DOHH2 (cell line): ENCODE measurements around the gene B3GALNT1.

Experiments used
- H3F3A ChIP-seq: fragments of 200-600 bp; sonication (generic), shearing (Covaris generic); 2 replicates; pipeline ENCODE4 v1.6.0; 2016; ENCODE audit warnings: antibody characterized with exemption, mild to moderate bottlenecking; ENCODE audit not compliant: control insufficient read depth, insufficient read depth
- H3K27ac ChIP-seq: fragments of 200-600 bp; sonication (generic); 2 replicates; pipeline ENCODE4 v1.5.1; 2014; ENCODE audit warnings: low read depth, mild to moderate bottlenecking, low read length, moderate library complexity
- H3K27me3 ChIP-seq: fragments of 200-600 bp; sonication (generic); 2 replicates; pipeline ENCODE4 v1.6.1; 2014; ENCODE audit warnings: mild to moderate bottlenecking, low read length, mixed read lengths; ENCODE audit not compliant: control insufficient read depth
- H3K36me3 ChIP-seq: fragments of 200-600 bp; sonication (generic); 2 replicates; pipeline ENCODE4 v1.6.1; 2014; ENCODE audit warnings: mild to moderate bottlenecking, low read length, moderate library complexity, mixed read lengths; ENCODE audit not compliant: control insufficient read depth
- H3K4me1 ChIP-seq: fragments of 200-600 bp; sonication (generic); 2 replicates; pipeline ENCODE4 v1.6.1; 2014; ENCODE audit warnings: mild to moderate bottlenecking, low read length, mixed read lengths; ENCODE audit not compliant: control insufficient read depth
- H3K4me2 ChIP-seq: fragments of 200-600 bp; sonication (generic); 2 replicates; pipeline ENCODE4 v1.6.0; 2014; ENCODE audit warnings: mild to moderate bottlenecking, low read length, moderate library complexity
- H3K4me3 ChIP-seq: fragments of 200-600 bp; sonication (generic); 2 replicates; pipeline ENCODE4 v1.5.1; 2014; ENCODE audit warnings: mild to moderate bottlenecking, low read length, mixed read lengths
- H3K79me2 ChIP-seq: fragments of 200-600 bp; sonication (generic); 2 replicates; pipeline ENCODE4 v1.6.1; 2014; ENCODE audit warnings: mild to moderate bottlenecking, low read length, mixed read lengths; ENCODE audit not compliant: control insufficient read depth
- H3K9me2 ChIP-seq: fragments of 200-600 bp; sonication (generic); replicated peaks from 2 replicates; pipeline ENCODE4 v1.6.1; 2014; ENCODE audit warnings: mild to moderate bottlenecking, low read length, mixed read lengths; ENCODE audit not compliant: control insufficient read depth
- H3K9me3 ChIP-seq: fragments of 200-600 bp; sonication (generic); 2 replicates; pipeline ENCODE4 v1.6.1; 2014; ENCODE audit warnings: antibody characterized with exemption, low read length, mixed read lengths; ENCODE audit not compliant: control insufficient read depth, insufficient read depth
- H4K20me1 ChIP-seq: fragments of 200-600 bp; sonication (generic); 2 replicates; pipeline ENCODE4 v1.6.0; 2014; ENCODE audit warnings: low read depth, mild to moderate bottlenecking, antibody characterized with exemption, low read length, moderate library complexity; ENCODE audit not compliant: control insufficient read depth, insufficient read depth
- CTCF ChIP-seq: fragments of 200-600 bp; sonication (generic); IDR thresholded peaks from one replicate; pipeline ENCODE4 v1.5.1; 2014; ENCODE audit warnings: antibody characterized with exemption, mild to moderate bottlenecking, low read depth, low read length; ENCODE audit not compliant: poor library complexity, severe bottlenecking
- EZH2phosphoT487 ChIP-seq: fragments of 200-600 bp; sonication (generic); IDR thresholded peaks from 2 replicates; pipeline ENCODE4 v1.6.1; 2017; ENCODE audit warnings: borderline replicate concordance, mild to moderate bottlenecking, antibody characterized with exemption, low read length, moderate library complexity, mixed read lengths

Gene B3GALNT1

GRCh38 chr3:161139686-161140085 is 34.5 kb upstream of the B3GALNT1 start:
- H3K4me2 ChIP-seq, result no peak overlapping the region
- no peaks in the 10 kb centered on the region for H3K9me2 ChIP-seq
- no peaks in the 10 kb centered on the region for H3F3A ChIP-seq
- no peaks in the 10 kb centered on the region for H3K36me3 ChIP-seq
- no peaks in the 10 kb centered on the region for H3K79me2 ChIP-seq
- H3K4me1 ChIP-seq, result no peaks in the 10 kb centered on the region
- H3K4me3 ChIP-seq, result no peak overlapping the region
- H4K20me1 ChIP-seq, result no peaks in the 10 kb centered on the region
- H3K9me3 ChIP-seq, result no peaks in the 10 kb centered on the region
- no peak for TF ChIP-seq EZH2phosphoT487
- TF ChIP-seq CTCF, result no peak
- no peak overlapping the region for H3K27ac ChIP-seq
- no peaks in the 10 kb centered on the region for H3K27me3 ChIP-seq

- no peaks in the 10 kb centered on the region for H3K4me1 ChIP-seq
- H3K36me3 ChIP-seq, result no peaks in the 10 kb centered on the region
- no peak overlapping the region for H3K27ac ChIP-seq
- no peaks in the 10 kb centered on the region for H3K9me2 ChIP-seq
- H3K79me2 ChIP-seq, result no peaks in the 10 kb centered on the region
- no peaks in the 10 kb centered on the region for H3K9me3 ChIP-seq
- no peak overlapping the region for H3K4me3 ChIP-seq
- TF ChIP-seq CTCF (no peak), EZH2phosphoT487 (no peak)
- H4K20me1 ChIP-seq, result no peaks in the 10 kb centered on the region
- H3K27me3 ChIP-seq, result no peaks in the 10 kb centered on the region
- H3F3A ChIP-seq, result no peaks in the 10 kb centered on the region
- H3K4me2 ChIP-seq, result no peak overlapping the region
Observed at GRCh38 chr3:161137260-161137659, 32.1 kb upstream of the B3GALNT1 start.

- H3K27ac ChIP-seq, result no peak overlapping the region
- no peak overlapping the region for H3K4me2 ChIP-seq
- no peaks in the 10 kb centered on the region for H4K20me1 ChIP-seq
- TF ChIP-seq CTCF (no peak), EZH2phosphoT487 (no peak)
- no peaks in the 10 kb centered on the region for H3K9me2 ChIP-seq
- H3K27me3 ChIP-seq, result no peaks in the 10 kb centered on the region
- H3K9me3 ChIP-seq, result no peaks in the 10 kb centered on the region
- no peaks in the 10 kb centered on the region for H3K4me1 ChIP-seq
- H3K4me3 ChIP-seq, result no peak overlapping the region
- no peaks in the 10 kb centered on the region for H3K79me2 ChIP-seq
- no peaks in the 10 kb centered on the region for H3K36me3 ChIP-seq
- H3F3A ChIP-seq, result no peaks in the 10 kb centered on the region
Observed at GRCh38 chr3:161132391-161132790, 27.2 kb upstream of the B3GALNT1 start.

GRCh38 chr3:161126495-161126894 is 21.3 kb upstream of the B3GALNT1 start:
- Histone ChIP-seq H3K36me3 (no peaks in the 10 kb centered on the region), H3K4me2 (no peak overlapping the region), H3K27ac (no peak overlapping the region), H3K9me2 (no peaks in the 10 kb centered on the region), H3F3A (no peaks in the 10 kb centered on the region), H3K4me3 (no peak overlapping the region), H3K4me1 (no peaks in the 10 kb centered on the region), H3K79me2 (no peaks in the 10 kb centered on the region), H3K9me3 (no peaks in the 10 kb centered on the region; the same call in 1 of the 2 replicates), H3K27me3 (no peaks in the 10 kb centered on the region), H4K20me1 (no peaks in the 10 kb centered on the region)
- no peak for TF ChIP-seq CTCF
- no peak for TF ChIP-seq EZH2phosphoT487
